Cortex of kidney (tissue), 1 donor: ENCODE measurements around the gene FTSJ1.
"Not testable (repeated sequence)": the region's sequence is repeated elsewhere in the genome, so short reads cannot be mapped to it uniquely, and the experiment has no call there.

ENCODE experiments used
- DNase-seq: peaks from one replicate; lab custom pipeline; 2025; lab: John Stamatoyannopoulos, UW

Gene FTSJ1

DNA sequence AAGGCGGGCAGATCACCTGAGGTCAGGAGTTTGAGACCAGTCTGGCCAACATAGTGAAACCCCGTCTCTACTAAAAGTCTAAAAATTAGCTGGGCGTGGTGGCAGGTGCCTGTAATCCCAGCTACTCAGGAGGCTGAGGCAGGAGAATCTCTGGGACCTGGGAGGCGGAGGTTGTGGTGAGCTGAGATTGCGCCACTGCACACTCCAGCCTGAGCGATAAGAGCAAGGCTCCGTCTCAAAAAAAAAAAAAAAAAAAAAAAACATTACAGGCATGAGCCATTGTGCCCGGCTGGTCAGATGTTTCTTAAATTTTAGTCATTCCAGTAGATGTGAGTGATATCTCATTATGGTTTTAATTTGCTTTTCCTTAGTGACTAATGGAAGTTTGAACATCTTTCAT, 49.9 kb downstream of the FTSJ1 start:
- DNase-seq = not testable (repeated sequence)

DNA sequence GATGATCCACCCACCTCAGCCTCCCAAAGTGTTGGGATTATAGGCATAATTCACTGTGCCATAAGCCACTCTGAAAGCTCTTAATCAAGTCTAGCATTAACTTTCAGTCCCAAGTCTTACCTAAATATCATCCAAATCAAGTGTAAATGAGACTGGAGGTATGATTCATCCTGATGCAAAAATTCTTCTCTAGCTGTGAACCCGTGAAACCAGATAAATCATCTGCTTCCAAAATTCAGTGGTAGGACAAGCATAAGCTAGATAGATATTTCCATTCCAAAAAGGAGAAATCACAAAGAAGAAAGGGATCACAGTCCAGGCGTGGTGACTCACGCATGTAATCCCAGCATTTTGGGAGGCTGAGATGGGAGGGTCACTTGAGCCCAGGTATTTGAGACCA, 54.7 kb downstream of the FTSJ1 start:
- DNase-seq = no peak

DNA sequence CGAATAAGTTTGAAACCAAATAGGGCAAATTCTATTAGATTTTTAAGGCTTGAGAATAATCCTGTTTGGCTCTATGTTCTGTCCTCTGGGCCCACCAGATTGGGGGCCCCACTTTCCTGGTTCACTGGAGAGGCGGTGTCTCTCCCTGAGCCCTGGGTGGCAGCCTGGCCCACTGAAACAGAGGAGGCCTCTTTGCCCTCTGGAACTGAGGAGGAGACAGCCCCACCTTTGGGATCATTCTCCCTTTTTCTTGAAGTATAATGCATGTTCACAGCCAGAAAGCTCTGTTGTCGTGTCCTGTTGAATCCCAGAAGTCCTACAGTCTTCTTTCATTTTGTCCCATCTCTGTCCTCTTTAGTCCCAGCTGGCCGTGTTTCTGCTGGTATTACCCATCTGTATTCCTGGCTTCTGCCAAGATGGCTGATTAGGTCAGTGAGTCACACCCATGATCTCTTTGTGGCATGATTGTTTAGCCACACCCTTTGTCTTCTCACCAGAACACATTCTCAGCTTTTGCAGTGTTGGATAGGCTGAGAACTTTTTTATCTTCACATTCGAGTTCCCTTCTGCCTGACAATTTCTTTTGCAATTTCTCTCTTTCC, 55.5 kb downstream of the FTSJ1 start:
- DNase-seq = no peak

DNA sequence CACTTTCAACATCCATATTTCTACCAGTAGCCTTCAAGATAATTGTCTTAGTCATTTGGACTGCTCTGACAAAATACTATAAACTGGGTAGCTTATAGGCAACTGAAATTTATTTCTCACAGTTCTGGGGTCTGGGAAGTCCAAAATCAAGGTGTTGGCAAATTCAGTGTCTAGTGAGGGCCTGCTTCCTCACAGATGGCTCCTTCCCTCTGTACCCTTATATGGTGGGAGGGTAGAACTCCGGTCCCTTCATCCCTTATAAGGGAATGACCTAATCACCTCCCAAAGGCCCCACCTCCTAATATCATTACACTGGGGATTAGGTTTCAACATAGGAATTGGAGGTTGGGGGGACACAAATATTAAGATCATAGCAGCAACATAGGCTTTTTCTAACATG, 56.2 kb downstream of the FTSJ1 start:
- no peak for DNase-seq

DNA sequence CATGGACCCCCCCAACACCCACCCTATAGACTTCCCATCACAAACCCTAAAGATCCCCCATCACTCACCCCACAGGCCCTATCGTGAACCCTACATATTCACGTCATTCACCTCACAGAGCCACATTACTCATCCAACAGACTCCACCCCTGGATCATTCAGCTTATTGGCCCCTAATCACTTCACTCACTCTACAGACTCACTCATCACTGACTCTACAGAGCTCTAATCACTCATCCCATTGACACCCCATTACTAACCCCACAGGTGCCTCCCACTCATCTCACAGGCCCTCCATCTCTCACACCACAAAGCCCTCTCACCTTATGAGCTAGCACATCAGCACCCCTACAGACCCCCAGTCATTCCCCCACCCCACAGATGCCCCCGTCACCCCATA, 57.2 kb downstream of the FTSJ1 start:
- no peak for DNase-seq
